Trophoblast cell (in vitro differentiated cells and primary cell): ENCODE results near the gene RAP1GAP.

Source experiments
- DNase-seq, 2 donors: peaks; one replicate each; pipeline ENCODE4 v3.0.0-alpha.2; 2016
- H2AFZ ChIP-seq: 2 replicates; pipeline ENCODE4 v1.6.1; 2013; ENCODE audit warnings: low read length, moderate library complexity, mild to moderate bottlenecking; ENCODE audit not compliant: insufficient read depth, poor library complexity
- H2AK5ac ChIP-seq: 2 replicates; pipeline ENCODE4 v1.6.1; 2013; ENCODE audit warnings: mild to moderate bottlenecking, low read length
- H2BK120ac ChIP-seq: 2 replicates; pipeline ENCODE4 v1.6.1; 2013; ENCODE audit warnings: low read length, mild to moderate bottlenecking, moderate library complexity; ENCODE audit not compliant: insufficient read depth, poor library complexity
- H2BK12ac ChIP-seq: 2 replicates; pipeline ENCODE4 v1.6.1; 2013; ENCODE audit warnings: mild to moderate bottlenecking, low read length, moderate library complexity
- H2BK5ac ChIP-seq: 2 replicates; pipeline ENCODE4 v1.6.1; 2013; ENCODE audit warnings: low read length, low read depth, moderate library complexity, mild to moderate bottlenecking; ENCODE audit not compliant: poor library complexity
- H3K14ac ChIP-seq: 2 replicates; pipeline ENCODE4 v1.6.1; 2013; ENCODE audit warnings: mild to moderate bottlenecking, low read length
- H3K18ac ChIP-seq: 2 replicates; pipeline ENCODE4 v1.6.1; 2013; ENCODE audit warnings: mild to moderate bottlenecking, low read length
- H3K23ac ChIP-seq: 2 replicates; pipeline ENCODE4 v1.6.1; 2013; ENCODE audit warnings: low read length
- H3K27ac ChIP-seq: 2 replicates; pipeline ENCODE4 v1.5.1; 2013; ENCODE audit warnings: low read depth, mild to moderate bottlenecking, inconsistent platforms, low read length, moderate library complexity
- H3K27me3 ChIP-seq: 2 replicates; pipeline ENCODE4 v1.6.1; 2013; ENCODE audit warnings: inconsistent platforms, mild to moderate bottlenecking, low read length, moderate library complexity; ENCODE audit not compliant: insufficient read depth
- H3K36me3 ChIP-seq, 2 experiments: 1 replicate in 1 of 2; 2 replicates in 1 of 2; pipeline ENCODE4 v1.6.1; 2013; ENCODE audit warnings: low read length in 2 of 2, mild to moderate bottlenecking in 2 of 2, moderate library complexity in 1 of 2; ENCODE audit not compliant: insufficient read depth in 2 of 2, control insufficient read depth in 1 of 2
- H3K4ac ChIP-seq: 2 replicates; pipeline ENCODE4 v1.6.1; 2013; ENCODE audit warnings: low read depth, mild to moderate bottlenecking, low read length, moderate library complexity
- H3K4me1 ChIP-seq, 2 experiments: 1 replicate in 1 of 2; 2 replicates in 1 of 2; pipeline ENCODE4 v1.6.1; 2013; ENCODE audit warnings: low read length in 2 of 2, mild to moderate bottlenecking in 2 of 2, moderate library complexity in 1 of 2; ENCODE audit not compliant: insufficient read depth in 2 of 2, control insufficient read depth in 1 of 2
- H3K4me2 ChIP-seq: 2 replicates; pipeline ENCODE4 v1.6.1; 2013; ENCODE audit warnings: inconsistent platforms, mild to moderate bottlenecking, low read length, moderate library complexity
- H3K4me3 ChIP-seq: 2 replicates; pipeline ENCODE4 v1.5.1; 2013; ENCODE audit warnings: mild to moderate bottlenecking, low read depth, low read length, inconsistent platforms
- H3K79me1 ChIP-seq: one replicate; pipeline ENCODE4 v1.6.1; 2013; ENCODE audit warnings: low read length
- H3K79me2 ChIP-seq: 2 replicates; pipeline ENCODE4 v1.6.1; 2013; ENCODE audit warnings: low read length, mild to moderate bottlenecking; ENCODE audit not compliant: control insufficient read depth, insufficient read depth, poor library complexity
- H3K9ac ChIP-seq: 2 replicates; pipeline ENCODE4 v1.6.1; 2013; ENCODE audit warnings: mild to moderate bottlenecking, low read length
- H3K9me3 ChIP-seq: 2 replicates; pipeline ENCODE4 v1.6.1; 2013; ENCODE audit warnings: low read depth, mild to moderate bottlenecking, control low read depth, inconsistent platforms, low read length; ENCODE audit not compliant: insufficient read depth
- H4K12ac ChIP-seq: 2 replicates; pipeline ENCODE4 v1.6.1; 2013; ENCODE audit warnings: low read depth, mild to moderate bottlenecking, low read length, moderate library complexity
- H4K8ac ChIP-seq: 2 replicates; pipeline ENCODE4 v1.6.1; 2013; ENCODE audit warnings: low read depth, mild to moderate bottlenecking, low read length, moderate library complexity
- H4K91ac ChIP-seq: one replicate; pipeline ENCODE4 v1.6.1; 2013; ENCODE audit warnings: low read depth, mild to moderate bottlenecking, low read length, moderate library complexity
- WGBS: extraction: QIAGEN DNeasy Blood & Tissue Kit; methylation state at CpG from one replicate; pipeline ENCODE4 v1.1.7; 2013; ENCODE audit warnings: missing lambda C conversion rate; ENCODE audit not compliant: insufficient read length, insufficient coverage; ENCODE audit errors: extremely low coverage; 5-methylcytosine and 5-hydroxymethylcytosine counted together

The RAP1GAP gene

DNA sequence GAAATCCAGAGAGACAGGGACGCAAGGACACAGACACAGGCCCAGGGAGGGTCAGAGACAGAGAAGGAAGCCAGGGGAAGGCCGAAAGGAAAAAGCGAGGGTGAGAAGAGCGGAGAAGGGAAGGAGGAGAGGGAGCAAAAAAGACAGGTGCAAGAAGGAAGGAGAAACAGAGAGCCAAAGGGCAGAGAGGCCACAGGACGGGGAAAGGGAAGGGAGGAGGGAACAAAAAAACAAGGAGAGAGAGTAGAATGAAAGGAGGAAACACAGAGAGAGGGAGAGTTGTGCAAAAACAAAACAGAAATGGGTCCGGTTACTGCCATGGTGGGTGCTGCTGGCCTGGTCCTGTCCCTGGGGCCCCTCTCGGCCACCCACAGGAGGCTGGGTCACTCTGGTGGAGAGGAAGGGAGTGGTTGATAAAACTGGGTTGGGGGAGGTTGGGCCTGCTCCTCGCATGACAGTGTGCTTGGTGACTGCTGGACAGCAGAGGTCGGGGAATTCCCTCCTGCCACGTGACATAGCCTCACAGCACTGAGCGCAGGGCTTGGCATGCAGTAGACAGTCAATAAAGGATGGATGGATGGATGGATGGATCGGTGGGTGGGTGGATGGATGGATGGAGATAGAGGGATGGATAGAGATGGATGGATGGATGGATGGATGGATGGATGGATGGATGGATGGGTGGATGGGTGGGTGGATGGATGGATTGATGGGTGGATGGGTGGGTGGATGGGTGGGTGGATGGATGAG lies 64.8 kb downstream of the RAP1GAP start:
- Histone ChIP-seq H3K18ac (no peak overlapping the region), H3K9me3 (peaks cover 2% of the 10 kb centered on the region), H4K8ac (no peak overlapping the region), H3K9ac (no peak overlapping the region), H3K27me3 (no peaks in the 10 kb centered on the region), H3K4me1 (peaks cover 0 to 7% of the 10 kb centered on the region in 2 experiments), H4K91ac (no peak overlapping the region), H3K36me3 (no peaks in the 10 kb centered on the region), H3K79me1 (no peaks in the 10 kb centered on the region), H4K12ac (no peak overlapping the region), H2AFZ (no peak overlapping the region), H3K4me3 (no peak overlapping the region), H3K79me2 (no peaks in the 10 kb centered on the region), H3K4me2 (no peak overlapping the region), H2BK12ac (no peak overlapping the region), H2BK120ac (no peak overlapping the region), H3K4ac (no peak overlapping the region), H2AK5ac (no peak overlapping the region), H3K23ac (no peak overlapping the region), H3K14ac (no peak overlapping the region), H2BK5ac (no peak overlapping the region), H3K27ac (no peak overlapping the region)
- 100% methylated on average over 1 of the region's 12 CpGs for WGBS
- no peak for DNase-seq

DNA sequence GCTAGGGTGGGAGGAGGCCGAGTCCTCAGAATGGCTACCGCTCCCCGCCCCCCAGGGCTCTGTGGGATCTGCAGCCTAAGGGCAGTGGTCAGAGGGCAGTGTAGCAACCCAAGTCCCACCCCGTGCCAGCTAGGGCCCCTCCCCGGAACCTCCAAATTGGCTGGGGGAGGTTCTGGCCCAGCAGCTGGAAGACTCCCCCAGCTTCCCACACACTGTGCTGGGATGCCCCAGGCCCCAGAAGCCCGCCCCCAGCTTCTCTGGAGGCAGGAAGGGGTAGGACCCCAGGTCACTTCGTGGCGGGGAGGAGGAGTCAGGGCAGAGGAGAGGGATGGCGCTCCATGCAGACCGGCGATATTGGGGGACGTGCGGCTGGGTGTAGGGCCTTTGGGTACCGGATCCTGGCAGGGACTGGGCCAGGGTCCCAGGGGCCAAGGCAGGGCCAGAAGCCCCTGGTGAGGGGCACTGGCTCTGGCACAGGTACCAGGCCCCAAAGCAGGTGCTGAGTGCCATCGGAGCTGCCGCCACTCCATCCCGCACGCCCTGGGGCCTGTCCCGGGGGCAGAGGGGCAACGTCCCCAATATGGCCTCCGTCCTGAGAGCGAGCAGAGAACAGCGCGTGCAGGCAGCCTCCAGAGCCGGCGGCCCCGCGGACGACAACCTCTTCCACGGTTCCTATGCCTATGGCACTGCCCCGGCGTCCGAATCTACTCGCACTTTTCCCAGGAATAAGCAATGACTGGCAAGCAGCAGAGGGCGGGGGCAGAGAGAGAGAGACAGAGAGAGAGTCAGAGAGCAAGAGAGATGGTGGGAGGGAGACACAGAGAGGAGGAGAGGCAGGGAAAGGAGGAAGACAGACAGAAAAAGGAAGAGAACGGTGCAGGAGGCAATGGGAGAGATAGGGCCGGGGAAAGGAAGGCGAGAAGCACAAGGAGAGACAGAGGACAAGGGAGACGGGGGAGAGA lies 65.7 kb downstream of the RAP1GAP start:
- Histone ChIP-seq H3K27ac (no peak overlapping the region), H3K23ac (no peak overlapping the region), H3K4ac (no peak overlapping the region), H3K4me1 (peaks cover 0 to 7% of the 10 kb centered on the region in 2 experiments), H3K36me3 (no peaks in the 10 kb centered on the region), H3K18ac (no peak overlapping the region), H4K12ac (no peak overlapping the region), H4K8ac (no peak overlapping the region), H2BK5ac (no peak overlapping the region), H4K91ac (no peak overlapping the region), H2BK120ac (no peak overlapping the region), H2AK5ac (no peak overlapping the region), H3K9me3 (peaks cover 2% of the 10 kb centered on the region), H3K4me3 (no peak overlapping the region), H3K27me3 (no peaks in the 10 kb centered on the region), H3K9ac (no peak overlapping the region), H3K79me1 (no peaks in the 10 kb centered on the region), H2BK12ac (no peak overlapping the region), H2AFZ (no peak overlapping the region), H3K79me2 (no peaks in the 10 kb centered on the region), H3K4me2 (no peak overlapping the region), H3K14ac (no peak overlapping the region)
- WGBS = no CpG with 5 or more reads among the region's 39 CpGs
- DNase-seq = no peak

DNA sequence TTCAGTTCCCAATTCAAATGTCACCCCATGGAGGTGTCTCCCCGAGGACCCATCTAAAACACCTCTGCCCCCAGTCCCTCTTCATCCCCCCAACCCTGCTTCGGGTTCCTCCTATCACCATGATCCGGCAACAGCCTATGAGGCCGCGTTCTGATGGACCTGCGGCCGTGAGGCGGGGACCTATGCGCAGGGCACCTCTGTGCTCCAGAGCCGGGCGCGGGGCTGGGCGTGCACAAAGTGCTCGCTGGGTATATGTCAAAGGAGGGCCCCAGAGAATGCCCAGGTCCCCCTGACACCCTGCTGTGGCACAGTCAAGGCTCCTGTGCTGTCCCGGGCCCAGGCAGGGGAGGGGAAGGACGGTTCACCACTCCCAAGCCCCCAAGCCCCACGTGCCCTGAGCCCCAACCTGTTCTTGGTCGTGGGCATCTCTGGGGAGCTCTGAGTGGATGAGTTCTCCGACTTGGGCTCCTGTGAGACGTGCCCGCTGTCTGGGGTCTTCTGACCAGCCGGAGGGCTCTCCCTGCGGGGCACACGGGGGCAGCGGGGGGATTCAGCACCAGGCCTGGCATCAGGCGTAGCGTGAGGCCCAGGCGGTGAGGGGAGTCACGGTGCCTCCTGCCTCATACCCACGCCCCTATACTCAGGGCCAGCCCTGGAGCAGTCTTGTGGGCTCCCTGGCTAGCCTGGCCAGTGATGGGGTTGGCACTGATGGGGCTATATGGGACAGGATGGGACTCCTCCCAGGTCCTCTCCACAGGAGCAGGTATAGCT lies 67.7 kb downstream of the RAP1GAP start:
- Histone ChIP-seq H3K18ac (no peak overlapping the region), H2AK5ac (no peak overlapping the region), H3K9ac (no peak overlapping the region), H3K27me3 (no peaks in the 10 kb centered on the region), H2BK5ac (no peak overlapping the region), H3K4me2 (no peak overlapping the region), H4K91ac (no peak overlapping the region), H3K36me3 (no peaks in the 10 kb centered on the region), H3K79me2 (no peaks in the 10 kb centered on the region), H3K27ac (no peak overlapping the region), H4K12ac (no peak overlapping the region), H3K4me3 (no peak overlapping the region), H2BK120ac (no peak overlapping the region), H3K23ac (no peak overlapping the region), H3K4ac (no peak overlapping the region), H3K79me1 (no peaks in the 10 kb centered on the region), H3K4me1 (no peaks in the 10 kb centered on the region), H3K9me3 (peaks cover 2% of the 10 kb centered on the region), H2AFZ (no peak overlapping the region), H4K8ac (no peak overlapping the region), H2BK12ac (no peak overlapping the region), H3K14ac (no peak overlapping the region)
- no peak for DNase-seq
- no CpG with 5 or more reads among the region's 30 CpGs for WGBS

DNA sequence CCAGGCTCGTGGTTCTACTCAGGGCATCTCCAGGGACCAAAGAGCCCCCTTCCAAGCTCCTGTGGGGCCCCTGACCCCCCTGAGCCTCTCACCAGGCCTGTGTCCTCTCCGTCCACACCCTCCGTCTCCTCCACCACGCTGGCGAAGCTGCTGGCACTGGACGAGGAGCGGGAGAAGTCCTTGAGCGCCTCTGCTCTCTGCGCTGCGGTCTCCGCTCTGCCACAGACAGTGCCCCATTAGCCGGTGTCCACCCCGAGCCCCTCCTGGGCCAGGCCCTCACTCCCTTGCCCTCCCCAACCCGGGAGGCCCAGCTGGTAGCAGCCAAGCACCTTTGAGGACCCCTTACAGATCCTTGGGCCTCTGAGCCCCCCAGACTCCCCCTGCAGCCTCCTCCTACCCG lies 69.8 kb downstream of the RAP1GAP start:
- no peak overlapping the region for H2BK120ac ChIP-seq
- H3K79me1 ChIP-seq = no peaks in the 10 kb centered on the region

More for the DNA sequence above, 69.8 kb downstream of the RAP1GAP start:
- no peak for DNase-seq
- Histone ChIP-seq H2AK5ac (no peak overlapping the region), H2AFZ (no peak overlapping the region), H3K14ac (no peak overlapping the region), H4K12ac (no peak overlapping the region), H3K18ac (no peak overlapping the region), H3K27ac (no peak overlapping the region), H3K4me3 (no peak overlapping the region), H3K9ac (no peak overlapping the region), H3K4ac (no peak overlapping the region), H3K9me3 (peaks cover 2% of the 10 kb centered on the region), H3K27me3 (no peaks in the 10 kb centered on the region), H2BK5ac (no peak overlapping the region), H3K4me1 (no peaks in the 10 kb centered on the region), H4K91ac (no peak overlapping the region), H3K79me2 (no peaks in the 10 kb centered on the region), H3K23ac (no peak overlapping the region), H4K8ac (no peak overlapping the region), H3K4me2 (no peak overlapping the region), H3K36me3 (no peaks in the 10 kb centered on the region), H2BK12ac (no peak overlapping the region)
- WGBS = no CpG with 5 or more reads among the region's 15 CpGs
